ENCODE measurements around the gene LRRC56.
A peak's percentile ranks its signal among the peaks of the same experiment; 100 is the strongest.

The LRRC56 gene

DNA sequence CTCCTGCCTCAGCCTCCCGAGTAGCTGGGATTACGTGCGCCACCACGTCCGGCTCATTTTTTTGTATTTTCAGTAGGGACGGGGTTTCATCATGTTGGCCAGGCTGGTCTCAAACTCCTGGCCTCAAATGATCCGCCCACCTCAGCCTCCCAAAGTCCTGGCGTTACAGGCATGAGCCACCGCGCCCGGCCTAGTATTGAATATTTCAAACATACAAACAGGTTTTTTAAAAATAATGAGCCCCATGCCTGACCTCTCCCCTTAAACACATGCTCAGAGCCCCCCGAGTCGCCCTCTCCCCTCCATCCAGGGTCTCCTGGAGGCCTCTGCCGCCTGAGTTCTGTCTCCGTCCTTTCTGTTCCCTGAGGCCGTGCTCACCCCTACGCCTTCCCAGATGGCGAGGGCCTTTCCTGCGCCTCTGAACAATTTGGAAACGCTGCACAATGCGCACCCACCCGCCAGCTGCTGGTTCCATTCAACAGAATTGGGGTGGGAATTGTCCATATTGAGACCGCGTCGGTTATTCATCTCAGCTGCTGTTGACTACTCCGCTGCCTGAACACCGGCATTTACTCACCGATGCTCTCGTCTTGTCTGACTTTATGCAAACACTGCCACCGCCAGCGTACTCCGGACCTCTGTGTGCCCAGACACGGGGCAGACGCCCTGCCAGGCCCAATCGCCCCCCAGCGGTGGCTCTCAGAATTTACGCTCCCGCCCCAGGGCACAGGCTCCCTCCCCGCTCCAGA is 16.7 kb upstream of the LRRC56 start:
- DNase-seq (ENCODE audit: low read depth), result no peak

- DNase-seq (ENCODE audit: low read depth), result no peak
Measured at GRCh38 chr11:521177-521688, 16.1 kb upstream of the LRRC56 start.

GRCh38 chr11:526192-526591 is 11.1 kb upstream of the LRRC56 start:
- no peak for DNase-seq (ENCODE audit: low read depth)

- no peak for DNase-seq (ENCODE audit: low read depth)
Measured at GRCh38 chr11:528166-528814, 9.0 kb upstream of the LRRC56 start.

DNA sequence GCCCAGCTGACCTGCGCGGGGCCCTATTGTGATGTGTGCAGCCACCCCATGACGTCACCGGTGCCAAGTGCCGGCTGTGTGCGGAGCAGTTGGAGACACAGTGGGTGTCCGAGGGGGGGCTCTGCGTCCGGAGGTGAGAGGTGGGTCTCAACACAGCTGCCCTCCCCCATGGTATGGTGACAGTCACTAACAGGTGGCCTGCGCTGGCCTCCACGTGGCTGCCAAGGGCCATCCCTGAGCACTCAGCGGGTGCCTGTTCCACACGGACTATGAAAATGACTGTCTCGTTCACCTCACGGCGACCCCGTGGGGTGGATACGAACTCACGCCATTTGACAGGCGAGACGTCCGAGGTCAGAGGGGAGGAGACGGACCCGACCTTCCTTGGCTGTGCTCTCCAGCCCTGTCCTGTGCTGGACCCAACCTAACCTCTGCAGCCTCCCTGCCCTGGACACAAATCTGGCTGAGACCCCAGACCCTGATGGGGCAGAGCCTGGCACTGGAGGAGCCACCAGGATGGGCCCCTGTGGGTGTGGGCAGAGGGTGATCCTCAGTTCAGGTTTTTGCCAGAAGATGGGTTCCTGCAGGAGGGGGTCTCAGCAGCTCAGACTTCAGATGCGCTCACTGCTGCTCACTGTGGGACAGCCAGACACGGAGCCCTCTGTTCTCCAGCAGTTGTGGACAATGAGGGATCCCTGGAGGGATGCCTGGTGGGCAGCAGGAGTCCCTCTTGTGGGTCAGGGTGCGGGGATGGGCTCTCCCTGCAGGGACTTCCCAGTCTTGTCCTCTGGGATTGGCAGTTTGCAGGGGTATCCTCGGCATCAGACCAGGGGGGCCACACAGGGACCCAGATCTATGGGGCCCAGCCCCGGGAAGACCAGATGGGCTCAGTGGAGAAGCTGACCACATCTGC is 8.3 kb upstream of the LRRC56 start:
- no peak for DNase-seq (ENCODE audit: low read depth)

- DNase-seq (ENCODE audit: low read depth), result no peak
Measured at GRCh38 chr11:529728-530411, 7.5 kb upstream of the LRRC56 start.

DNA sequence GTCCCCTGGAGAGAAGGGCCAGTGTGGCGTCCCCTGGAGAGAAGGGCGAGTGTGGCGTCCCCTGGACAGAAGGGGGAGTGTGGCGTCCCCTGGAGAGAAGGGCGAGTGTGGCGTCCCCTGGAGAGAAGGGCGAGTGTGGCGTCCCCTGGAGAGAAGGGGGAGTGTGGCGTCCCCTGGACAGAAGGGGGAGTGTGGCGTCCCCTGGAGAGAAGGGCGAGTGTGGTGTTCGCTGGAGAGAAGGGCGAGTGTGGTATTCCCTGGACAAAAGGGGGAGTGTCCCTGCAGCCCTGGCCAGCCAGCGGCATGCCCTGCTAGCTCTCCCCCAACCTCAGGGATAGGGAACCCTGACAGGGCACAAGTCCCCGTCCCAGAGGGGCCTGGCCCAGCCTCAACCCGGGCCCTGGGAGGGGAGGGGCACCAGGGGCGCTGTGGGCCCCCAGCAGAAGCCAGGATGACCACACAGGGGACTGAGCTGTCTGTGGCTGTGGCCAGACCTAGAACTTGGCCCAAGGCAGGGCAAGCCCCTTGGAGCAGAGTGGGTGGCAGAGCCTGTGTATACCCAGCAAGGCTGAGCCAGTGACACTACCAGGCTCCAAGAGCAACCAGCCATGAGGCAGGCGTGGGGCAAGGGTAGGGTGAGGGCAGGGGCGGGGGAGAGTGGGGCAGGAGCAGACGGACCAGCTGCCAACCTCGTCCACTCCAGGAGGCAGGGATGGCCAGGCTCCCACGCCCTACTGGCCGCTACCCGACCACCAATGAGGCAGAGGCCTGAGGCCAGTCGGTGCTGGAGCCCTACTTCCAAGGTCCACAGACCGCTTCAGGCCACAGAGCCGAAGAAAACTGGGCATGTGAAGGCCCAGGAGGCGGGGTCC is 6.1 kb upstream of the LRRC56 start:
- DNase-seq (ENCODE audit: low read depth), result no peak

GRCh38 chr11:531919-532526 is 5.3 kb upstream of the LRRC56 start:
- no peak for DNase-seq (ENCODE audit: low read depth)

- no peak for DNase-seq (ENCODE audit: low read depth)
Measured at GRCh38 chr11:532527-532985, 4.8 kb upstream of the LRRC56 start.

GRCh38 chr11:532986-533585 is 4.2 kb upstream of the LRRC56 start:
- no peak for DNase-seq (ENCODE audit: low read depth)

DNA sequence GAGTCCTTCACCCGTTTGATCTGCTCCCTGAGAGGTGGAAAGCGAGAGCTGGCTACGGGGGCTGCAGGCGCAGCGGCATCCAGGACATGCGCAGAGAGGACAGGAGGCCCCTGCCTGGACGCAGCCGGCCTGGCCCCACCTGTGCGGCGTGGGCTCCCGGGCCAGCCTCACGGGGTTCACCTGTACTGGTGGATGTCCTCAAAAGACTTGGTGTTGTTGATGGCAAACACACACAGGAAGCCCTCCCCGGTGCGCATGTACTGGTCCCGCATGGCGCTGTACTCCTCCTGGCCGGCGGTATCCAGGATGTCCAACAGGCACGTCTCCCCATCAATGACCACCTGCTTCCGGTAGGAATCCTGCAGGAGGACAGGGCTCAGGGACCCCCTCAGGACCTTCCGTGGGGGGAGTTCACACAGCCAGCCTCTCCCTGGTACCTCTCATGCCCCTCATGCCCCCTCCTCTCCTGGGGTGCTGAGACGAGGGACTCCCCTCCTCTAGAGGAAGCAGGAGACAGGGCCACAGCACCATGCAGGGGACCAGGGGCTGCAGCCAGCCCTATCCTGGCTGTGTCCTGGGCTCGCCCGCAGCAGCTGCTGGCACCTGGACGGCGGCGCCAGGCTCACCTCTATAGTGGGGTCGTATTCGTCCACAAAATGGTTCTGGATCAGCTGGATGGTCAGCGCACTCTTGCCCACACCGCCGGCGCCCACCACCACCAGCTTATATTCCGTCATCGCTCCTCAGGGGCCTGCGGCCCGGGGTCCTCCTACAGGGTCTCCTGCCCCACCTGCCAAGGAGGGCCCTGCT is 3.5 kb upstream of the LRRC56 start:
- no peak for DNase-seq (ENCODE audit: low read depth)

GRCh38 chr11:534396-535209 is 2.7 kb upstream of the LRRC56 start:
- DNase-seq (ENCODE audit: low read depth), result no peak

GRCh38 chr11:535210-535518 is 2.2 kb upstream of the LRRC56 start:
- DNase-seq (ENCODE audit: low read depth), result no peak

DNA sequence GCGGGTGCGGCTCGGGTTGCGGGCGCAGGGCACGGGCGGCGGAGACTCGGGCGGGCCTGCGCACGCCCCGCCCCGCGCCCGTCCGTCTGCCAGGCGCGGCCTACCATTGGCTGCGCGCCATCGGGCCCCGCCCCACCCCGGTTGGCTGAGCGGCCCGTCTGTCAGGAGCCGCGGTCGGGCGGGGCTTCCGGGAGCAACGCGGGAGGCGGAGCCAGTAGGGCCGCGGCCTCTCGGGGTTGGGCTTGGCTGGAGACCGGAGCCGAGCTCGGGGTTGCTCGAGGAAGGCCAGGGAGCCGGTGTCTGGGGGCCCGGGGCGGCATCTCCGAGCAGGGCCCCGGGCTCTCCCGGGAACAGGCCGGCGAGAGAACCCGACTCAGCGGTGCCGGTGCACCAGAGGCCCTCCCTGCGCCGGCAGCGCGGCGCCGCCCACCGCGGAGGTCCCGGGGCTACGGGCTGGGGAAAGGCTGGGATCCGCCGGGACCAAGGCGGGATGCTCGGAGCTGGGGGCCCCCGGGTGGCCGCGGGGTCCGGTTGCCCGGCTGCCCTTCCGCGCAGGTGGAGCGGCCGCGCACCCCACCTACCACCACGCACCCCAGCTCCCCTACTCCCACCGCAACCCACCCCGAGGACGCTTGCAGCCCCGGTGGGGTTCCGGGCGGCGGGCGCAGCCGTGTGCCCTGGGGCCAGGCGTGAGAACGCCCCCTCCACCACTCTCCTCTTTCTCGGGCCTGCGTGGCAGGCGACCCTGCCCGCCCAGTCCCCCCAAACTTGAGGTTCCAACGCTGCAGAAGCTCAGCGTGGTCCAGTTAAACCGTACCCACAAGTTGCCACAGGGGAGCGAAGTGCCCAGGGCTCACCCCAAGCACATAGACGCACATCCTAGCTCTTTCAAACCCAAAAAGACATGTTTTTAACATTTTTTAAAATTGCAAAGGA is 1.5 kb upstream of the LRRC56 start, which contains the start of gene HRAS:
Gene HRAS, minus strand, starts transcription at position 58 of the 936 bp plus-strand sequence.
- DNase-seq (ENCODE audit: low read depth), result peak; percentile 84

- DNase-seq (ENCODE audit: low read depth), result no peak
Measured at GRCh38 chr11:537622-538430, 499 bp downstream of the LRRC56 start.

- DNase-seq (ENCODE audit: low read depth), result no peak
Measured at GRCh38 chr11:538431-539051, 1.2 kb downstream of the LRRC56 start.
